Smooth muscle cell (in vitro differentiated cells): ENCODE results near the gene TRPM3. TPM values are rescaled to one million over a fixed set of nuclear protein-coding genes. Genes with fewer than 3 reads are reported as not detected.

ENCODE experiments used
- DNase-seq: peaks from one replicate; lab custom pipeline; 2025; ENCODE audit not compliant: unreplicated experiment; lab: John Stamatoyannopoulos, UW
- H2AFZ ChIP-seq: fragments of 200-600 bp; sonication (generic); 2 replicates; pipeline ENCODE4 v1.6.0; 2016; ENCODE audit warnings: antibody characterized with exemption, low read depth, mild to moderate bottlenecking
- H3F3A ChIP-seq: fragments of 200-600 bp; sonication (generic); 2 replicates; pipeline ENCODE4 v1.6.0; 2017; ENCODE audit warnings: antibody characterized with exemption, low read depth
- H3K27ac ChIP-seq: fragments of 200-600 bp; sonication (generic); 2 replicates; pipeline ENCODE4 v1.5.1; 2016; ENCODE audit warnings: low read depth, mild to moderate bottlenecking
- H3K27me3 ChIP-seq: fragments of 200-600 bp; sonication (generic); 2 replicates; pipeline ENCODE4 v1.6.1; 2016; ENCODE audit warnings: low read depth, mild to moderate bottlenecking
- H3K36me3 ChIP-seq: fragments of 200-600 bp; sonication (generic); 2 replicates; pipeline ENCODE4 v1.5.1; 2016; ENCODE audit warnings: low read depth
- H3K4me1 ChIP-seq: fragments of 200-600 bp; sonication (generic); 2 replicates; pipeline ENCODE4 v1.5.1; 2016; ENCODE audit warnings: low read depth
- H3K4me2 ChIP-seq: fragments of 200-600 bp; sonication (generic); 2 replicates; pipeline ENCODE4 v1.6.0; 2016; ENCODE audit warnings: mild to moderate bottlenecking
- H3K4me3 ChIP-seq: fragments of 200-600 bp; sonication (generic); 2 replicates; pipeline ENCODE4 v1.5.1; 2016; ENCODE audit warnings: mild to moderate bottlenecking
- H3K79me2 ChIP-seq: fragments of 200-600 bp; sonication (generic); 2 replicates; pipeline ENCODE4 v1.6.0; 2016; ENCODE audit warnings: low read depth, mild to moderate bottlenecking
- H3K9ac ChIP-seq: fragments of 200-600 bp; sonication (generic); 2 replicates; pipeline ENCODE4 v1.6.0; 2016; ENCODE audit warnings: low read depth
- H3K9me3 ChIP-seq: fragments of 200-600 bp; sonication (generic); replicated peaks from 2 replicates; pipeline ENCODE4 v1.5.1; 2016; ENCODE audit warnings: low read depth
- H4K20me1 ChIP-seq: fragments of 200-600 bp; sonication (generic); 2 replicates; pipeline ENCODE4 v1.6.0; 2016; ENCODE audit warnings: low read depth
- CTCF ChIP-seq: fragments of 200-600 bp; sonication (generic); IDR thresholded peaks from 2 replicates; pipeline ENCODE4 v1.5.1; 2017; ENCODE audit warnings: borderline replicate concordance, mild to moderate bottlenecking, antibody characterized with exemption; ENCODE audit not compliant: insufficient read depth, poor library complexity, severe bottlenecking
- WGBS: methylation state at CpG from one replicate; pipeline ENCODE4 v1.1.7; 2016; ENCODE audit warnings: low lambda C conversion rate; 5-methylcytosine and 5-hydroxymethylcytosine counted together
- polyA plus RNA-seq: library from polyadenylated mRNA; unstranded; fragments of >200 nt; fragmentation: Nextera tagmentation; extraction: Ambion mirVana; gene quantifications from 2 replicates; pipeline ENCODE4 v1.2.1, GENCODE V29; 2016
- total RNA-seq: library from RNA; depleted of rRNA; stranded (reverse); fragments of >200 nt; gene quantifications from 2 replicates; pipeline ENCODE4 v1.2.3, GENCODE V29; 2014

TRPM3 gene
- total and polyA plus RNA-seq, 2 experiments from 2014 or later: not detected

GRCh38 chr9:71097671-71098070 is 23.8 kb downstream of the TRPM3 start:
- H3K4me1 ChIP-seq: no peaks in the 10 kb centered on the region
- H3K4me3 ChIP-seq: no peak overlapping the region
- DNase-seq: no peak
- TF ChIP-seq CTCF: no peak
- H3K27ac ChIP-seq: no peak overlapping the region
- no peaks in the 10 kb centered on the region for H3K9me3 ChIP-seq
- H4K20me1 ChIP-seq: no peaks in the 10 kb centered on the region
- H2AFZ ChIP-seq: no peak overlapping the region
- H3K4me2 ChIP-seq: no peak overlapping the region
- no peaks in the 10 kb centered on the region for H3K79me2 ChIP-seq
- H3K9ac ChIP-seq: no peak overlapping the region
- H3K36me3 ChIP-seq: no peaks in the 10 kb centered on the region
- no peaks in the 10 kb centered on the region for H3F3A ChIP-seq
- H3K27me3 ChIP-seq: no peaks in the 10 kb centered on the region

GRCh38 chr9:71096421-71097108 is 24.9 kb downstream of the TRPM3 start:
- Histone ChIP-seq H2AFZ (no peak overlapping the region), H3K79me2 (no peaks in the 10 kb centered on the region), H3K9me3 (no peaks in the 10 kb centered on the region), H3K27ac (no peak overlapping the region), H3K4me3 (no peak overlapping the region), H3F3A (no peaks in the 10 kb centered on the region), H3K36me3 (no peaks in the 10 kb centered on the region), H3K9ac (no peak overlapping the region), H3K27me3 (no peaks in the 10 kb centered on the region), H3K4me1 (no peaks in the 10 kb centered on the region), H4K20me1 (no peaks in the 10 kb centered on the region), H3K4me2 (no peak overlapping the region)
- 83% methylated on average over 5 of the region's 5 CpGs for WGBS
- no peak for DNase-seq
- TF ChIP-seq CTCF: no peak

DNA sequence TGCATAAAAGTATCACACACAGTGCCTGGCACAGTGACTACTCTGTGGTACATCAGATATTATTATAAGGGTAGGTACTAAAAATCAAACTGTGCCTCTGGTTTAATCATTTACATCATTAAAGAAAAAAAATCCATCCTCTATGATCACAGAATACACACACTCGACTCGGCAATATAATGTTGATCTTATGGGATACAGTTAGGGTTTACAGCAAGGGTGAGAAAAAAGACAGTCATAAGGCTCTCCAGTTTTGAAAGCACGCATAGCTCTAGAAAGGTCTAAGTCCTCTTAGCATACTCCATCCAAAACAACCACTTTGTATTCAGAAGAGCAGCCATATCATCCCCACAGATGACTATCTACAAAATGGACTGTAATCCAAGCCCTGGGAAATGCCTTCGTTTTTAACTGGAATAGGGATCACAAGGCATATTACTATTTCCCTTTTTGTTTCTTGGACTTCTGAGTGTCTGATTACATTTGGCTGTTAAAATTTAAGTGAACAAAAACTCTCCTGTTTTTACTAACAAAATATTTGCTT is 26.6 kb downstream of the TRPM3 start:
- Histone ChIP-seq H3K36me3 (no peaks in the 10 kb centered on the region), H3K4me2 (no peak overlapping the region), H3K9me3 (no peaks in the 10 kb centered on the region), H3K9ac (no peak overlapping the region), H3K27ac (no peak overlapping the region), H3K27me3 (no peaks in the 10 kb centered on the region), H4K20me1 (no peaks in the 10 kb centered on the region), H2AFZ (no peak overlapping the region), H3F3A (no peaks in the 10 kb centered on the region), H3K4me3 (no peak overlapping the region), H3K79me2 (no peaks in the 10 kb centered on the region), H3K4me1 (no peaks in the 10 kb centered on the region)
- no peak for TF ChIP-seq CTCF
- 81% methylated on average over 4 of the region's 4 CpGs for WGBS
- DNase-seq: no peak

GRCh38 chr9:71090896-71091295 is 30.5 kb downstream of the TRPM3 start:
- H3K4me2 ChIP-seq: no peak overlapping the region
- no peaks in the 10 kb centered on the region for H3K79me2 ChIP-seq
- H4K20me1 ChIP-seq: no peaks in the 10 kb centered on the region
- no peaks in the 10 kb centered on the region for H3K4me1 ChIP-seq
- H3K27me3 ChIP-seq: no peaks in the 10 kb centered on the region
- no peaks in the 10 kb centered on the region for H3F3A ChIP-seq
- no peaks in the 10 kb centered on the region for H3K9me3 ChIP-seq
- DNase-seq: no peak
- H3K4me3 ChIP-seq: no peak overlapping the region
- no peak overlapping the region for H2AFZ ChIP-seq
- no peaks in the 10 kb centered on the region for H3K36me3 ChIP-seq
- H3K9ac ChIP-seq: no peak overlapping the region
- TF ChIP-seq CTCF: no peak
- no peak overlapping the region for H3K27ac ChIP-seq
